Sciatic nerve (tissue), 2 donors: ENCODE results near the gene MYOCOS. TPM values are rescaled to one million over a fixed set of nuclear protein-coding genes. Genes with fewer than 3 reads are reported as not detected.
"Not testable (repeated sequence)": the region's sequence is repeated elsewhere in the genome, so short reads cannot be mapped to it uniquely, and the experiment has no call there.

Experiments used
- ATAC-seq: fragments of 200-7000 bp; cut with Tn5 transposase; one replicate; pipeline ENCODE4 v1.9.1; 2020; ENCODE audit warnings: mild to moderate bottlenecking, moderate library complexity
- DNase-seq: peaks from one replicate; pipeline ENCODE4 v3.0.0-alpha.2; 2020; ENCODE audit warnings: low spot score
- intact Hi-C: fragments of 100-400 bp; cut with DNase I; formaldehyde crosslinking; loops from one replicate; pipeline ENCODE4 v1.14.2; 2022
- total RNA-seq: library from RNA; stranded (reverse); fragmentation: NEBNext Ultra II Directional; extraction: Animal tissue kit (Norgen Biotek cat#: 25700); gene quantifications from one replicate; pipeline ENCODE4 v1.2.1, GENCODE V29; 2021
- donor health status: DM: no; HTN: no; CAD: no.
- donor health status: DM: no; HTN: no; CAD: no.

Gene MYOCOS
- total RNA-seq, 1 donor from 2014 or later = not detected

GRCh38 chr1:171653796-171654195, 31.8 kb downstream of the MYOCOS start:
- DNase-seq (no peak), ATAC-seq (no peak)
- intact Hi-C loops = loop anchor here (2.0 kb wide), 1 partner anchor 75 kb away; no protein-coding TSS in a partner anchor

- DNase-seq (peak; percentile 66), ATAC-seq (peak; percentile 76)
- intact Hi-C loops = no loop called here
Observed at GRCh38 chr1:171654201-171654941, 32.3 kb downstream of the MYOCOS start.

GRCh38 chr1:171654942-171655745, 33.1 kb downstream of the MYOCOS start:
- DNase-seq (peak; percentile 89), ATAC-seq (peak; percentile 72)
- intact Hi-C loops = no loop called here

GRCh38 chr1:171655746-171656116, 33.7 kb downstream of the MYOCOS start:
- DNase-seq = no peak
- intact Hi-C loops = no loop called here
- no peak for ATAC-seq

- DNase-seq, ATAC-seq, intact Hi-C loops: not testable (repeated sequence)
Observed at GRCh38 chr1:171656206-171656605, 34.2 kb downstream of the MYOCOS start.

GRCh38 chr1:171661076-171661650, 39.1 kb downstream of the MYOCOS start:
- no peak for ATAC-seq
- intact Hi-C loops = no loop called here
- DNase-seq = no peak

- ATAC-seq (peak; percentile 95), DNase-seq (no peak)
- intact Hi-C loops = no loop called here
Observed at GRCh38 chr1:171663036-171663853, 41.2 kb downstream of the MYOCOS start.

GRCh38 chr1:171663854-171664575, 42.0 kb downstream of the MYOCOS start:
- ATAC-seq (peak; percentile 40), DNase-seq (no peak)
- intact Hi-C loops = no loop called here

GRCh38 chr1:171664976-171665375, 42.9 kb downstream of the MYOCOS start:
- DNase-seq (no peak), ATAC-seq (no peak)
- intact Hi-C loops = no loop called here

GRCh38 chr1:171666114-171666769, 44.2 kb downstream of the MYOCOS start:
- ATAC-seq = no peak
- intact Hi-C loops = no loop called here
- DNase-seq = no peak

- ATAC-seq = no peak
- no peak for DNase-seq
- intact Hi-C loops = no loop called here
Observed at GRCh38 chr1:171668372-171668771, 46.3 kb downstream of the MYOCOS start.

GRCh38 chr1:171670739-171671138, 48.7 kb downstream of the MYOCOS start:
- intact Hi-C loops = no loop called here
- DNase-seq (no peak), ATAC-seq (no peak)

- intact Hi-C loops = no loop called here
- DNase-seq (no peak), ATAC-seq (peak; percentile 85)
Observed at GRCh38 chr1:171674431-171675405, 52.7 kb downstream of the MYOCOS start.
